ENCODE results near the gene FAM124A.

Gene FAM124A

GRCh38 chr13:51222037-51222685 is at the start of gene FAM124A:
Gene FAM124A, plus strand, starts transcription at chr13:51222398. Its CDS starts 104 bp downstream, at chr13:51222502.
- DNase-seq: peak; percentile 64

- no peak for DNase-seq
Observed at GRCh38 chr13:51175021-51175420, 47.2 kb upstream of the FAM124A start.

- DNase-seq: no peak
Observed at GRCh38 chr13:51175639-51176038, 46.6 kb upstream of the FAM124A start.

GRCh38 chr13:51177188-51177587 is 45.0 kb upstream of the FAM124A start:
- no peak for DNase-seq

- DNase-seq: no peak
Observed at GRCh38 chr13:51178456-51179074, 43.6 kb upstream of the FAM124A start.

GRCh38 chr13:51179432-51179971 is 42.7 kb upstream of the FAM124A start:
- DNase-seq: no peak

- no peak for DNase-seq
Observed at GRCh38 chr13:51180853-51181511, 41.2 kb upstream of the FAM124A start.

GRCh38 chr13:51181786-51182383 is 40.3 kb upstream of the FAM124A start:
- DNase-seq: no peak

- no peak for DNase-seq
Observed at GRCh38 chr13:51191743-51192142, 30.5 kb upstream of the FAM124A start.

GRCh38 chr13:51192348-51192747 is 29.9 kb upstream of the FAM124A start:
- DNase-seq: no peak

- DNase-seq: no peak
Observed at GRCh38 chr13:51193387-51193786, 28.8 kb upstream of the FAM124A start.

GRCh38 chr13:51194942-51195341 is 27.3 kb upstream of the FAM124A start:
- DNase-seq: no peak

- DNase-seq: no peak
Observed at GRCh38 chr13:51201886-51202285, 20.3 kb upstream of the FAM124A start.

GRCh38 chr13:51202477-51203046 is 19.6 kb upstream of the FAM124A start:
- DNase-seq: no peak

- no peak for DNase-seq
Observed at GRCh38 chr13:51206584-51206983, 15.6 kb upstream of the FAM124A start.

GRCh38 chr13:51207881-51208280 is 14.3 kb upstream of the FAM124A start:
- DNase-seq: no peak

GRCh38 chr13:51208716-51209115 is 13.5 kb upstream of the FAM124A start:
- no peak for DNase-seq

GRCh38 chr13:51211910-51212309 is 10.3 kb upstream of the FAM124A start:
- no peak for DNase-seq

- no peak for DNase-seq
Observed at GRCh38 chr13:51212758-51213157, 9.4 kb upstream of the FAM124A start.

- no peak for DNase-seq
Observed at GRCh38 chr13:51213173-51213728, 8.9 kb upstream of the FAM124A start.

- DNase-seq: no peak
Observed at GRCh38 chr13:51218626-51219025, 3.6 kb upstream of the FAM124A start.

GRCh38 chr13:51220706-51221105 is 1.5 kb upstream of the FAM124A start:
- no peak for DNase-seq

- no peak for DNase-seq
Observed at GRCh38 chr13:51221108-51221507, 1.1 kb upstream of the FAM124A start.
